Peyer's patch (tissue), 4 donors: ENCODE measurements around the gene HDAC4. TPM values are rescaled to one million over a fixed set of nuclear protein-coding genes. Genes with fewer than 3 reads are reported as not detected.

ENCODE experiments used
- DNase-seq, 3 donors: peaks; one replicate each; pipeline ENCODE4 v3.0.0-alpha.2; 2017 to 2019
- H3K27ac ChIP-seq, 4 donors: fragments of 200-600 bp; sonication (generic); one replicate each; pipeline ENCODE4 v1.5.1; 2016 to 2019
- H3K27me3 ChIP-seq, 2 donors: fragments of 200-600 bp; sonication (generic); one replicate each; pipeline ENCODE4 v1.5.1; 2019
- H3K36me3 ChIP-seq, 3 donors: fragments of 200-600 bp; sonication (generic); one replicate each; pipeline ENCODE4 v1.5.1; 2016 to 2019
- H3K4me1 ChIP-seq, 4 donors: fragments of 200-600 bp; sonication (generic); one replicate each; pipeline ENCODE4 v1.5.1; 2016 to 2019
- H3K4me3 ChIP-seq, 4 donors: fragments of 200-600 bp; sonication (generic); 1 replicate in 3 of 4; 2 replicates in 1 of 4; pipeline ENCODE4 v1.5.1; 2016 to 2019; ENCODE audit warnings: mild to moderate bottlenecking in 1 of 4
- H3K9me3 ChIP-seq, 4 donors: fragments of 200-600 bp; sonication (generic); one replicate each; pipeline ENCODE4 v1.5.1; 2016 to 2019; ENCODE audit warnings: mild to moderate bottlenecking in 1 of 4
- CTCF ChIP-seq, 6 experiments: fragments of 450-650 bp in 4 of 6; fragments of 200-600 bp in 2 of 6; sonication (generic) in 1 of 6; IDR thresholded peaks; one replicate each; pipeline ENCODE4 v1.5.1; 2017 to 2019; ENCODE audit warnings: antibody characterized with exemption in 6 of 6, mild to moderate bottlenecking in 3 of 6, moderate library complexity in 1 of 6
- POLR2A ChIP-seq, 2 donors: fragments of 450-650 bp; IDR thresholded peaks; one replicate each; pipeline ENCODE4 v1.5.1; 2017; ENCODE audit warnings: antibody characterized with exemption in 2 of 2, mild to moderate bottlenecking in 2 of 2, moderate library complexity in 2 of 2
- total RNA-seq, 4 donors: library from RNA; depleted of rRNA; stranded (reverse); fragments of >200 nt; gene quantifications; one replicate each; pipeline ENCODE4 v1.1.0, GENCODE V29; 2016

The HDAC4 gene
- total RNA-seq, 4 donors from 2014 or later, result 28.9 to 198 (median 102) TPM

- Histone ChIP-seq H3K36me3 (peaks cover 0 to 52% (median 0%) of the 10 kb centered on the region in 3 donors), H3K27me3 (no peaks in the 10 kb centered on the region), H3K9me3 (no peaks in the 10 kb centered on the region), H3K27ac (no peak overlapping the region), H3K4me1 (peaks cover 0 to 3% (median 0%) of the 10 kb centered on the region in 4 donors), H3K4me3 (no peak overlapping the region)
- TF ChIP-seq CTCF (IDR thresholded peaks at IDR 0.05) (no peak), POLR2A (IDR thresholded peaks at IDR 0.05) (no peak)
- DNase-seq, result peak in 2 of 3 donors; percentile 35 to 43
Observed at GRCh38 chr2:239158641-239159475, 242.0 kb downstream of the HDAC4 start.

GRCh38 chr2:239157771-239158170, 243.0 kb downstream of the HDAC4 start:
- no peaks in the 10 kb centered on the region for H3K9me3 ChIP-seq
- no peak overlapping the region for H3K4me3 ChIP-seq
- peak in 2 of 3 donors; percentile 73 to 82 for DNase-seq
- H3K36me3 ChIP-seq, result peaks cover 0 to 47% (median 0%) of the 10 kb centered on the region in 3 donors
- H3K27ac ChIP-seq, result no peak overlapping the region
- no peak for TF ChIP-seq CTCF (IDR thresholded peaks at IDR 0.05)
- TF ChIP-seq POLR2A (IDR thresholded peaks at IDR 0.05), result no peak
- no peaks in the 10 kb centered on the region for H3K27me3 ChIP-seq
- peaks cover 0 to 3% (median 0%) of the 10 kb centered on the region in 4 donors for H3K4me1 ChIP-seq

GRCh38 chr2:239157269-239157668, 243.6 kb downstream of the HDAC4 start:
- Histone ChIP-seq H3K36me3 (peaks cover 0 to 42% (median 0%) of the 10 kb centered on the region in 3 donors), H3K9me3 (no peaks in the 10 kb centered on the region), H3K4me3 (no peak overlapping the region), H3K27me3 (no peaks in the 10 kb centered on the region), H3K27ac (no peak overlapping the region), H3K4me1 (peaks cover 0 to 3% (median 0%) of the 10 kb centered on the region in 4 donors)
- DNase-seq, result peak in 2 of 3 donors; percentile 43 to 47
- TF ChIP-seq CTCF (IDR thresholded peaks at IDR 0.05) (no peak), POLR2A (IDR thresholded peaks at IDR 0.05) (no peak)

- Histone ChIP-seq H3K27ac (no peak overlapping the region), H3K36me3 (peaks cover 0 to 41% (median 0%) of the 10 kb centered on the region in 3 donors)
- peak in 2 of 3 donors; percentile 16 to 29 for DNase-seq
Observed at GRCh38 chr2:239156516-239157265, 244.1 kb downstream of the HDAC4 start.

More at GRCh38 chr2:239156516-239157265, 244.1 kb downstream of the HDAC4 start:
- Histone ChIP-seq H3K9me3 (no peaks in the 10 kb centered on the region), H3K27me3 (no peaks in the 10 kb centered on the region), H3K4me3 (no peak overlapping the region), H3K4me1 (peaks cover 0 to 3% (median 0%) of the 10 kb centered on the region in 4 donors)
- TF ChIP-seq CTCF (IDR thresholded peaks at IDR 0.05) (no peak), POLR2A (IDR thresholded peaks at IDR 0.05) (no peak)
